CD4-positive, alpha-beta T cell treated with Interleukin-12 subunit alpha and Interleukin-12 subunit beta, for 1 hour (primary cell): Measurements from ENCODE around the gene CLDN7.
"Not testable (repeated sequence)": the region's sequence is repeated elsewhere in the genome, so short reads cannot be mapped to it uniquely, and the experiment has no call there.

Source experiments
- DNase-seq: peaks from one replicate; pipeline ENCODE4 v3.0.0-alpha.2; 2020

Gene CLDN7

DNA sequence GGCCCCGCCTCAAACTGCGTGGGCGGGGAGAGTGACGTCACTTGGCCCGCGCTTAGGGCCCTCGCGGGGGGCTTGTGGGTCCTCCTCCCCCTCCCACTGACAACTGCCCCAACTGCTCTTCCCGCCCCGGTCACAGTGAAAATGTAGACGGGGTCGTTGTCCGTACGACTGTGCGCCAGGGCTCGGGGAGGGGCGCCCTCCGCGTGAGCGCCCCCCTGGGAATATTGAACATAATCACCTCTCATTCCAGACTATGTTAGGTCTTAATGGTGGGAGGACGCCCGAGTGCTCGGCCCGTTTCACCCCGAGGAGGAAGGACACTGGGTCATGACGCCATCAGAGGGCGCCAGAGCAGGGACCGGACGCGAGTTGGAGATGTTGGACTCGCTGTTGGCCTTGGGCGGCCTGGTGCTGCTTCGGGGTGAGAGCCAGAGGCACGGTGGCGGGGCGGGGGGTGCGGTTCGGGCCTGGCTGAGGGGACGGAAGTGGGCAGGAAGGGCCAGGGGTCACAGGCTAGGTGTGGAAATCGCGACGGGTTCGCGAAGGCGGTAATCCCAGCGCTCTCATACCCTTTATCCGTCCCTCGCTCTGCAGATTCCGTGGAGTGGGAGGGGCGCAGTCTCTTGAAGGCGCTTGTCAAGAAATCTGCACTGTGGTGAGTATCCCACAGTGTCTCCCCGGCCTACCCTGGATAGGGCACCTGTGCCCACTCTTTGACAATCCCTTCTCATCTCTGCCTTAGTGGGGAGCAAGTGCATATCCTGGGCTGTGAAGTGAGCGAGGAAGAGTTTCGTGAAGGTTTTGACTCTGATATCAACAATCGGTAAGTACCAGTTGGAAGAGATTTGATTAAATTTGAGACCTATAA, 9.9 kb downstream of the CLDN7 start, which contains the start of gene ELP5:
Gene ELP5 (plus strand): TSS at position 40 of the 868 bp plus-strand sequence. CDS start 336 bp downstream, at position 376.
- DNase-seq, result peak; percentile 89

DNA sequence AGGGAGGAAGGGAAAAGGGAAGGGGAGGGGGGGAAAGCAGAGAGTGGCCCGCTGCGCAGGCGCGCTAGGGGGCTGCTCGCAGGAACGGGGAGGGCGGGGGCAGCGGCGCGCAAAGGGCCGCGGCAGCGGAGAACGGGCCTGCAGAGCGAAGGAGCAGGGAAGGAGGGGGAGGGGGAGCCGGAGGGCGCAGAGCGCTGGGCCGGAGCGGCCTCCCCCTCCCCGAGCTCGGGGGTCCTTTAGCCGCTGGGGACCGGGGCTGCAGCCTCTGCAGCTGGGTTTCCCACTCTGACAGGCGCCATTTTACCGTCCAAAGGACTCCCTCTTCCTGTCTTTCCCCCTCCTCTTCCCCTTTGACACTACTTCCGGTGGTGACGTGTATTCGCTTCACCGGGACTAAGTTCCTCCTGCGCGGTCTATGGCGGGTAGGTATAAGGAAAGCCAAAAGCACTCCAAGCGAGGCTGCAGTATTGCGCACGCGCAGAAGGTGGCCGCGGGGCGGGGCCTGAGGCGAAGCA, 10.6 kb downstream of the CLDN7 start, which contains the start of gene CTDNEP1:
Gene CTDNEP1 (minus strand): TSS at position 74 of the 515 bp plus-strand sequence. CDS start 438 bp downstream, outside the sequence.
- DNase-seq, result peak; percentile 98

- DNase-seq, result peak; percentile 73
Observed at GRCh38 chr17:7250695-7251627, 11.3 kb downstream of the CLDN7 start.

- DNase-seq, result no peak
Observed at GRCh38 chr17:7249830-7250229, 12.4 kb downstream of the CLDN7 start.

GRCh38 chr17:7249214-7249613, 13.1 kb downstream of the CLDN7 start:
- DNase-seq, result no peak

DNA sequence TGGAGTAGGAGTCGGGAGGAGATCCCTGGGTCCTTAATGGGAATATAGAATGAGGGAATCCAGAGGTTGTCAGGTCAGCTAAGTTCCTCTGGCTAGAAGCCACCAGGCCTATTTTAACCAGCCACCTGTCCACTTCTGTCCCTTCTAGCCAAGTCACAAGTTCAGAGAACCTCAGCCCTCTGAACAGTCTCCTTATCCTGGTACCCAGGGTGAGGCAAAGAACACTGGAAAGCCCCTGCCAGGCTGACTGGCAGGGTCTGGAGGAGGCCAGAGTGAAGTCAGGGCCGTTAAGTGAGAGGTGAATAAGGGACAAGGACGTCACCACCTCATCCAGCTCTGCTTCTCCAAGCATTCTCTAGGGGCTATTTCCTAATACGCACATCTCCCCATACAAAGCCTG, 13.5 kb downstream of the CLDN7 start:
- no peak for DNase-seq

DNA sequence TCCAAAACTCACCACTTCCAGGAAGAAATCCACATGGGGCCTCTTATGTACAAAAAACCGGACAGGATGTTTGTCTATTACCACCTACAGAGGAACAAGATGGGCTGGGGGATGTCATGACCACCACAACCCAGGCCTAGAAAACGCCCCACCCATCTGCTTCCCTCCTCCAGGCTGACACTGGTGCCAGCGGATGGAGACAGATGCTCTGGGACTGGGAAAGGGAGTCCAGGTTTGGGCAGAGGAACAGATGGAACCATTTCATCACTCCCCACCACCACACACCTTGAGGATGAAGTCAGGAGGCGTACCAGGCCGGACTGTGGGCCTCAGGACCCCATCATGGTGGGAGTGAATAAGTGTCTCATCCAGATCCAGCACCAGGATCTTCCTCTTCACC, 15.5 kb downstream of the CLDN7 start:
- DNase-seq, result no peak

GRCh38 chr17:7243838-7244237, 18.4 kb downstream of the CLDN7 start:
- DNase-seq, result not testable (repeated sequence)

- no peak for DNase-seq
Observed at GRCh38 chr17:7243453-7243729, 18.9 kb downstream of the CLDN7 start.

DNA sequence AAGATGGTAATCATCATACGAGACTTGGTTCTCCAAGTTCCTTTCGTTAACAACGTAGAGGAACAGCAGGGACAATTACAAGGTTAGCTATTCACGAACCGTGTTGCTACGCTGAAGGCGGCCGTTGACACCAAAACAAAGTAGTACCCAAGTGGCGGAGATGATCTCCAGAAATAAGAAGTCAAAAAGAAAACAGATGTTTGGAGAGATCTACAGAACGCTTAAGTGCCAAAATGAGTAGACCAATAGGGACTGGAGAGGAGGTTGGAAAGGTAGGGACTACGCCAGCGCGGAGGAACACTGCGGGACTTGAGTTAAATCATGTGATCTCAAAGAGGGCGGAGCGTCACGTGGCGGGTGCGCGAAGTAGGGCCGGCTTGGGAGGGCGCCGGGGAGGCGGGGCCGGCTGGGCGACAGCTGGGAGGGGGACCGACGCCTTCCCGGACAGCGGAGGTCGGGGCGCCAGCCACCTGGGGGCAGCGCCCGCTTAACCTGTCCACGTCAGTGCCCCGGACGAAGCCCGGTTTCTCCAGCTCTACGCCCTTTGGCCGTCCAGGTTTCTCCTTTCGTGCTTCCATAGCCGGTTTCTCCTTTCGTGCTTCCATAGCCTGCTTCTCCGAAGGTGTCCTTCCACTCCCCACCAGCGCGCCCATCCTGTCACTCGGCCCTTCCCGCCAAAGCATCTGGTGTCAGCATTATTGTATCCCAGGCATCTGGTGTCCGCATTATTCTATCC, 19.4 kb downstream of the CLDN7 start:
- peak; percentile 94 for DNase-seq

DNA sequence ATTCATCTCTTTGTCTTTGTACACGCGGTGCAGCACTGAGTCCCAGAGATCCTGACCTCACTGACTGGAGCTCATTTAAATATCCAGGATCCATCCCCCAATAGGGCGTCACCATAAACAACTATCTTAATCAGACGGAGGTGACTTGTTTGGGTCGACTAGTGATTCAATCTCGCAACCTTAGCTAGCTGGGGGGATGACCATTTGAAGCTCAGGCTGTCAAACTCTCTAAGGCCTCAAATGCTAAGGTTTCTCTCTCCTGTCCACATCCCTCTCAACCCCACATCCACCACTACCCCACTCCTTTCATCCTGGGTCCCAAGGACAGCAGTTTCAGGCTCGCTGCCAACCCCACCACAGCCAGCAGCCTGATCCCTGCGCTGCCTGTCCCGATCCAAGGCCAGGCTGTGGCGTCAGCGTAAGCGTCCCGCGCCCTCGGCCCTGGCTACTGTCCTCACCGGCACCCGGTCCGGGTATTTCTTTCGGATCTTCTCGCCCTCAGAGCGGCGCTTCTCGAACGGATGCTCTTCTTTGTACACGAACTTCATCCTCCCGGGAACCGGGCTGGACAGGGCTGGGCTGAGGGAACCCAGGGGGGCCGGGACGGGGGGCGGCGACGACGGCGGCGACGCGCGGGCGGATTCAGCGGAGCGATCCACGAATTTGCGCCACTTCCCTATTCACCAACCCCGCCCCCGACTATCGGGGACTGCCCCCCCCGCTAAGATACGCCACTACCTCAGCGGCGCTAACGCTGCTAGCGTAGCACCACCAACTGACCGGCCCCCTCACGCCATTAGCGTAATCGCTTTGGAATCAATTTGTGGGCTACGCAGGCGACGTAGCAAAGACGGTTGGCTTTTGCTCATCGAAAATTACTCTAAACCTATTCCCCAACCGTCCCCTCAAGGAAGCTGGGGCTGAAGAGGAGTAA, 20.2 kb downstream of the CLDN7 start, which contains the start of gene GABARAP:
Gene GABARAP (minus strand): TSS at position 667 of the 934 bp plus-strand sequence. CDS start 119 bp downstream, at position 548.
- peak; percentile 94 for DNase-seq

DNA sequence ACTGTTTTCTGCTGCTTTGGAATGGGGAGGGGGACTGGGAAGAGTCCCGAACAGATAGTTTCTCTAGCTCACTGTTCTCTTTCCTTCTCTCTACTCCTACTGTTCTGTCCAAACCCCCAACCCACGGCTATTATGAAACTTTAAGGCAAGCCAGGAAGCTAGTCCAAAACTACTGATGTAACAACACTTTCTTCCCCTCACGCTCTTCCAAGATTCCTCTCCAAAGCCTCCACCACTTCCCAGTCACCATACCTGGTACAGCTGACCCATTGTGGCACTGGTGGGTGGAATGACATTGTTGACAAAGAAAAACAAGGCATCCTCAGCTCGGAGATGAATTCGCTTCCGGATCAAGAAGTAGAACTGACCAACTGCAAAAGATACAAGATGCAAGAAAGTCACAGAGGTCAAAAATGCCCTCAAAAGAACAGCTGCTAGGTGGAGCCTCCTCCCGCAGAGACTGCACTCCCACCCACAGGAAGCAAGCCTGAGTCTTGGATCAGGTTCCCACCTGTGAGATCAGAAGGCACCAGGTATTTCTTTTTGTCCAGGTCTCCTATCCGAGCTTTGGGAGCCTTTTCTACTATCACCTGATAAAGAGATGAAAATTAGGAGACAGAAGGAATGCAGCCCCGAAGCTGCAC, 21.1 kb downstream of the CLDN7 start:
- DNase-seq, result no peak

GRCh38 chr17:7240375-7240774, 21.9 kb downstream of the CLDN7 start:
- no peak for DNase-seq

DNA sequence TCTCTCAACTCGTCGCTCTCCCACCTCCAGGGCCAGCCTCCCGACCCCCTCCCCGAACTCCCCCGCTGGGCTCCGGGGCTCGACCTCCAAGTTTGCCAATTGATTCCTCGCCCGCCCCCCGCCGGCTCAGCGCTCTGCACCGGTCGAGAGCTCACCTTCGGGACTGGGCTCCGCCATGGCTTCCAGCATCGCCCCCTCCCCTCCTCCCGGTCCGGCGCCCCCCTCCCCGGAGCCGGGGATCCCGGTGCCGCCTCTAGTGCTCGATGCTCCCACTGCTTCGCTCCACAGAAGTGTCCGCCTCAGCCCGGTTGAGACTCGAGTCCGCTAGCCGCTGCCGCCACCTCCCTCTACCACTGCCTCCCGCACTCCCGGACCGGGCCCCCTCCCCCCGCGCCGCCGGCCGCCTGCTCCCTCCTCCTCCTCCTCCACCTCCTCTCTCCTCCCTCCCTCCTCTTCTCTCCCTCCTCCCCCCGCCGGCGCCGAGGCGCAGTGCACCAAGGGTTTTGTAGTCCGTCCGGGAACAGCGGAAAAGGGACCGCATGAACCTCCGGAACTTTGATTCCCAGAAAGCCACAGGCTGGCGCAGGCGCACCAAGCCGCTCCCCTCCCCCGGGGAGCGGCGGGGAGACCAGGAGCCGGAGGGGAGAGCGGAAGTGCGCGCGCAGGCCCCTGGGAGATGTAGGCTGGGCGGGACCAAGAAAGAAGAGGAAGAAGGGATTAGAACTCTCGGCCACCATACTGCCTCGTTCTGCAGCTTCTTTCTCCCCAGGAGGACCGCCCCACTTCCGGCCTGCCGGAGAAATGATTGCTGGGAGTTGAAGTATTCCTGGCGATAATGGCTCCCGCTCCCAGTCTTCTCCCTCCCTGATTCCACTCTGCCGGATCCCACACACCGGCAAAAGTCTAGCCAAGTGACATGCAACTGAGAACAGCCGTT, 22.9 kb downstream of the CLDN7 start, which contains the start of gene PHF23:
Gene PHF23 (minus strand): TSS at position 367 of the 937 bp plus-strand sequence. CDS start 178 bp downstream, at position 189.
- peak; percentile 99 for DNase-seq

- peak; percentile 58 for DNase-seq
Observed at GRCh38 chr17:7238420-7239090, 23.7 kb downstream of the CLDN7 start.

- peak; percentile 90 for DNase-seq
Observed at GRCh38 chr17:7237761-7238419, 24.4 kb downstream of the CLDN7 start.

GRCh38 chr17:7237266-7237760, 25.0 kb downstream of the CLDN7 start:
- DNase-seq, result no peak

GRCh38 chr17:7236808-7237207, 25.5 kb downstream of the CLDN7 start:
- DNase-seq, result no peak
